Right kidney (tissue), 9 donors: ENCODE data around the gene ARPC1A.
"Not testable (repeated sequence)": the region's sequence is repeated elsewhere in the genome, so short reads cannot be mapped to it uniquely, and the experiment has no call there.

Experiments
- DNase-seq: peaks from one replicate; pipeline ENCODE4 v3.0.0-alpha.2; 2016
- long read RNA-seq, 8 donors: transcript quantifications; one replicate each; lab custom pipeline, GENCODE V29; 2026

Gene ARPC1A
- long read RNA-seq, donor 1, transcript ARPC1A-201 (10 exons, 1,565 nt), result major isoform, 46 of 59 reads
- long read RNA-seq, donor 1, partial matches to known transcripts, result 12 of 59 reads
- long read RNA-seq, donor 1, other reads (novel, unspliced or antisense), result 0 of 59 reads
- long read RNA-seq, donor 2, transcript ARPC1A-201 (10 exons, 1,565 nt), result major isoform, 22 of 30 reads
- long read RNA-seq, donor 2, partial matches to known transcripts, result 8 of 30 reads
- long read RNA-seq, donor 2, other reads (novel, unspliced or antisense), result 0 of 30 reads
- long read RNA-seq, donor 3, transcript ARPC1A-201 (10 exons, 1,565 nt), result major isoform, 26 of 33 reads
- long read RNA-seq, donor 3, partial matches to known transcripts, result 6 of 33 reads
- long read RNA-seq, donor 3, other reads (novel, unspliced or antisense), result 0 of 33 reads
- long read RNA-seq, donor 4, transcript ARPC1A-201 (10 exons, 1,565 nt), result major isoform, 33 of 42 reads
- long read RNA-seq, donor 4, partial matches to known transcripts, result 7 of 42 reads
- long read RNA-seq, donor 4, other reads (novel, unspliced or antisense), result 0 of 42 reads
- long read RNA-seq, donor 5, transcript ARPC1A-201 (10 exons, 1,565 nt), result major isoform, 47 of 60 reads
- long read RNA-seq, donor 5, partial matches to known transcripts, result 12 of 60 reads
- long read RNA-seq, donor 5, other reads (novel, unspliced or antisense), result 0 of 60 reads
- long read RNA-seq, donor 6, transcript ARPC1A-201 (10 exons, 1,565 nt), result major isoform, 40 of 55 reads
- long read RNA-seq, donor 6, partial matches to known transcripts, result 15 of 55 reads
- long read RNA-seq, donor 6, other reads (novel, unspliced or antisense), result 0 of 55 reads
- long read RNA-seq, donor 7, transcript ARPC1A-201 (10 exons, 1,565 nt), result major isoform, 62 of 81 reads
- long read RNA-seq, donor 7, partial matches to known transcripts, result 19 of 81 reads
- long read RNA-seq, donor 7, other reads (novel, unspliced or antisense), result 0 of 81 reads
- long read RNA-seq, donor 8, transcript ARPC1A-201 (10 exons, 1,565 nt), result major isoform, 40 of 49 reads
- long read RNA-seq, donor 8, partial matches to known transcripts, result 8 of 49 reads
- long read RNA-seq, donor 8, other reads (novel, unspliced or antisense), result 0 of 49 reads

GRCh38 chr7:99325592-99326407 lies at the start of gene ARPC1A:
TSS of gene ARPC1A (plus strand) at chr7:99325898. CDS start at chr7:99333354, 7,456 bp downstream.
- DNase-seq, result peak; percentile 91

GRCh38 chr7:99278180-99278579 lies 47.5 kb upstream of the ARPC1A start:
- no peak for DNase-seq

- DNase-seq, result not testable (repeated sequence)
Measured at GRCh38 chr7:99284165-99284564, 41.5 kb upstream of the ARPC1A start.

GRCh38 chr7:99287779-99288534 lies 37.7 kb upstream of the ARPC1A start:
- no peak for DNase-seq

GRCh38 chr7:99289185-99289584 lies 36.5 kb upstream of the ARPC1A start:
- no peak for DNase-seq

- DNase-seq, result not testable (repeated sequence)
Measured at GRCh38 chr7:99290148-99290547, 35.5 kb upstream of the ARPC1A start.

GRCh38 chr7:99290980-99291607 lies 34.6 kb upstream of the ARPC1A start:
- DNase-seq, result no peak

- no peak for DNase-seq
Measured at GRCh38 chr7:99292127-99292526, 33.6 kb upstream of the ARPC1A start.

GRCh38 chr7:99293167-99293566 lies 32.5 kb upstream of the ARPC1A start:
- DNase-seq, result no peak

- DNase-seq, result no peak
Measured at GRCh38 chr7:99293650-99294049, 32.0 kb upstream of the ARPC1A start.

GRCh38 chr7:99296471-99296870 lies 29.2 kb upstream of the ARPC1A start:
- no peak for DNase-seq

- no peak for DNase-seq
Measured at GRCh38 chr7:99301496-99301895, 24.2 kb upstream of the ARPC1A start.

GRCh38 chr7:99305473-99306260 lies 20.0 kb upstream of the ARPC1A start:
- DNase-seq, result no peak

GRCh38 chr7:99308461-99309074 lies 17.1 kb upstream of the ARPC1A start:
- no peak for DNase-seq

GRCh38 chr7:99309111-99309510 lies 16.6 kb upstream of the ARPC1A start:
- no peak for DNase-seq

GRCh38 chr7:99310004-99310403 lies 15.7 kb upstream of the ARPC1A start:
- no peak for DNase-seq

- no peak for DNase-seq
Measured at GRCh38 chr7:99311702-99312101, 14.0 kb upstream of the ARPC1A start.

- peak; percentile 43 for DNase-seq
Measured at GRCh38 chr7:99312316-99313203, 13.1 kb upstream of the ARPC1A start.
